Natural killer cell (primary cell): Measurements from ENCODE around the gene SFSWAP. TPM values are rescaled to one million over a fixed set of nuclear protein-coding genes. Genes with fewer than 3 reads are reported as not detected.
A peak's percentile ranks its signal among the peaks of the same experiment; 100 is the strongest.
"Not testable (repeated sequence)": the region's sequence is repeated elsewhere in the genome, so short reads cannot be mapped to it uniquely, and the experiment has no call there.

Experiments used
- ATAC-seq, 3 donors: fragments of 150-1000 bp in 2 of 3; fragments of 200-7000 bp in 1 of 3; cut with Tn5 transposase; 1 replicate in 1 of 3; 2 replicates in 2 of 3; pipeline ENCODE4 v1.10.0; 2021; ENCODE audit warnings: mild to moderate bottlenecking in 2 of 3, moderate library complexity in 2 of 3
- DNase-seq, 2 donors: peaks; one replicate each; pipeline versions ENCODE4 v3.0.0 to v3.0.0-alpha.2; 2013 to 2021; ENCODE audit warnings: mixed read lengths in 1 of 2
- H3K27ac ChIP-seq: one replicate; pipeline ENCODE4 v1.5.1; 2013; ENCODE audit warnings: mild to moderate bottlenecking, low read length
- H3K27me3 ChIP-seq: one replicate; pipeline ENCODE4 v1.6.1; 2013; ENCODE audit warnings: low read length; ENCODE audit not compliant: control insufficient read depth, insufficient read depth
- H3K36me3 ChIP-seq: one replicate; pipeline ENCODE4 v1.6.1; 2013; ENCODE audit warnings: low read length; ENCODE audit not compliant: control insufficient read depth, insufficient read depth
- H3K4me1 ChIP-seq: one replicate; pipeline ENCODE4 v1.6.1; 2013; ENCODE audit warnings: low read length; ENCODE audit not compliant: control insufficient read depth, insufficient read depth
- H3K4me3 ChIP-seq: one replicate; pipeline ENCODE4 v1.5.1; 2013; ENCODE audit warnings: low read length
- H3K9me3 ChIP-seq: one replicate; pipeline ENCODE4 v1.6.1; 2013; ENCODE audit warnings: low read length; ENCODE audit not compliant: control insufficient read depth, insufficient read depth
- H3K27ac Mint-ChIP-seq, 2 donors: one replicate each; pipeline ENCODE4 v1.8.0; 2022; ENCODE audit warnings: mild to moderate bottlenecking in 2 of 2, mixed read lengths in 2 of 2, moderate library complexity in 1 of 2
- H3K27me3 Mint-ChIP-seq, 2 donors: one replicate each; pipeline ENCODE4 v1.8.0; 2022; ENCODE audit warnings: low read depth in 2 of 2, mixed read lengths in 2 of 2
- H3K36me3 Mint-ChIP-seq: one replicate; pipeline ENCODE4 v1.8.0; 2022; ENCODE audit warnings: mixed read lengths
- H3K4me1 Mint-ChIP-seq, 2 donors: one replicate each; pipeline ENCODE4 v1.8.0; 2022; ENCODE audit warnings: mixed read lengths in 2 of 2
- H3K4me3 Mint-ChIP-seq: one replicate; pipeline ENCODE4 v1.8.0; 2022; ENCODE audit warnings: mild to moderate bottlenecking, moderate library complexity, mixed read lengths
- H3K9me3 Mint-ChIP-seq, 2 donors: one replicate each; pipeline ENCODE4 v1.8.0; 2022; ENCODE audit warnings: mixed read lengths in 2 of 2
- WGBS: methylation state at CpG from one replicate; pipeline ENCODE4 v1.1.7; 2013; ENCODE audit warnings: missing lambda C conversion rate; ENCODE audit not compliant: insufficient coverage; 5-methylcytosine and 5-hydroxymethylcytosine counted together
- intact Hi-C: fragments of 100-400 bp; cut with micrococcal nuclease; formaldehyde crosslinking; loops from one replicate; pipeline ENCODE4 v1.14.2; 2022
- total RNA-seq, 4 donors: library from RNA; stranded (reverse); fragments of 120-200 nt in 1 of 4; gene quantifications; one replicate each; pipeline versions ENCODE4 v1.2.3 to v1.2.4, GENCODE V29; 2013 to 2022
- TF ChIP-seq, protein P1 (sequence below): fragments of 200-600 bp; IDR thresholded peaks from one replicate; pipeline ENCODE4 v1.8.0; 2022; ENCODE audit warnings: antibody characterized with exemption

The SFSWAP gene
- total RNA-seq, 3 donors from 2014 or later (not counting 1 experiment from before 2014, with no cell fraction given) = 99.1 to 109 (median 102) TPM

DNA sequence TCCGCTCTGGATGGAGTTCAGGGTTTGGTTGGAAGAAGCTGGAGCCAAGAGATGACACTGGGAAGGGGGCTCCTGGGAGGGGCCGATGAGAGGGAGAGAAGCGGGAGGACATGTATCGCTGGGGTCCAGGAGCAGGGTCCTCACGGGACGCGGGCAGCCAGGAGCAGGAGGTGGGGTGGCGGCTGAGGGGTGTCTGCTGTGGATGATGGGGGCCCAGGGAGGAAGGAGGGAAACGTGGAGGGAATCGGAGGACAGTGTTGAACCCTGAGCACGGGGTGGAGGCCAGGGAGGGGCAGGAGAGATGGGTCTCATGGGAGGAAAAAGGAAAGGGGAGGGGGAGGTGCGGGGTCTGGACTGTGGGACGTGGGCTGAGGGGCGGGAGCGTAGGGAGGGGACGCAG lies 31.7 kb upstream of the SFSWAP start:
- intact Hi-C loops, ATAC-seq: not testable (repeated sequence)
- WGBS = 93% methylated on average over 1 of the region's 16 CpGs

DNA sequence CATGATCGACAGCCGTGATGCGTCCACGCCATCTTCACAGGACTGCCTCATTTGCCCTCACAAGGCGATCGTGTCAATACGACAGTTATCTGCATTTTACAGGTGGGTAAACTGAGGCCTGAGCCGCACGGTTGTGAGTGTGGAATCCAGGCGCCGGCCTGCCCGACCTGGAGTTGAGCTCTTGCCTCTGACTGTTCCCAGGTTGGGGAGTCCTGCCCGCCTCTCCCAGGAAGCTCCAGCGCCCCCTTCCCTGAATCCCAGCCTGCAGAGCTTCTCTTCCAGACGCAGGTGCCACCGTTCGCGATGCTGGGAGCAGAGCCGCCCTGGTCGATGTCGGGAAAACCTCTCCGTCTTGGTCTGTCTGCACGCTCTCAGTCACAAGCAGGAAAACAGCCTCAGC lies 31.1 kb upstream of the SFSWAP start:
- H3K27me3 Mint-ChIP-seq, ATAC-seq, H3K9me3 Mint-ChIP-seq, DNase-seq, H3K4me3 ChIP-seq, H3K36me3 Mint-ChIP-seq, H3K9me3 ChIP-seq, H3K4me3 Mint-ChIP-seq, H3K27me3 ChIP-seq, H3K36me3 ChIP-seq, H3K27ac Mint-ChIP-seq, intact Hi-C loops, H3K4me1 ChIP-seq, H3K27ac ChIP-seq: not testable (repeated sequence)
- 90% methylated on average over 6 of the region's 23 CpGs for WGBS
- H3K4me1 Mint-ChIP-seq = peaks cover 0 to 16% of the 10 kb centered on the region in 2 donors

More for the DNA sequence above, 31.7 kb upstream of the SFSWAP start:
- DNase-seq, H3K36me3 Mint-ChIP-seq, H3K27ac Mint-ChIP-seq, H3K9me3 Mint-ChIP-seq, H3K27ac ChIP-seq, H3K4me3 ChIP-seq, H3K4me1 ChIP-seq, H3K4me3 Mint-ChIP-seq, H3K27me3 Mint-ChIP-seq, H3K36me3 ChIP-seq, H3K9me3 ChIP-seq, H3K27me3 ChIP-seq: not testable (repeated sequence)
- H3K4me1 Mint-ChIP-seq = peaks cover 0 to 16% of the 10 kb centered on the region in 2 donors

DNA sequence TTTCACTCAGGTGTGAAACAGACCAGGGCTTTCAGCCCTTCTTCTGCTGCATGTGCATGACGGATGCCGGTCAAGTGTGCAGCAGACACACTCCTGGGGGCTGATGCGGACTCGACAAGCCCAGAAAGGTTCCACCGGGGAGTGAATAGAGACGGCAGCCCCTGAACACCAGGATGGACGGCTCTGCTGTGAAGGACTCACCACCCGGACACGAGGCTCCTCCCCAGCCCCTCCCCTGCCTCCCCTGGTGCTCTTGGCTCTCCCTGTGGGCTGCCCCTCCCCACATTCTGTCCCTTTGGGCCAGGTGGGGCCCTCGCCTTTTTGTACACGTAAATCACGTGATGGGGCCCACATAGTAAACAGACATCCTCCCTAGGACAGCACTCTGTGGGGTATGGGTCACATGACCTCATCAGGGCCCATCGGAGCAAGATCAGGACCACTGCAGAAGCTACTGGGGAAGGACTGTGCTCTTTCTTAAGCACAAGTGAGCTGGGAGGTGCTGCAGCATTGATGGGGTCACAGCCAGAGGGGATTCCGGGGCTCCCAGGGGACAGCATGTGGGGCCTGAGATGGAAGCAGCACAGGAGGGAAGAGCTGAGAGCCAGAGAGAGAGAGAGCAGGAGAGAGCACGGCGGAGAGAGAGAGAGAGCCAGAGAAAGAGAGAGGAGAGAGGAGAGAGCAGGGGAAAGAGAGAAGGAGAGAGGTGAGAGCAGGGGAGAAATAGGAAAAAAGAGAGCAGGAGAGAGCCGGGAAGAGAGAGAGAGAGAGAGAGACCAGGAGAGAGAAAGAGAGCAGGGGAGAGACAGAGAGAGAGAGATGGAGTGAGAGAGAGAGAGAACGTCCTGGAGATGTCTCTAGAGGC lies 30.3 kb upstream of the SFSWAP start:
- H3K4me3 ChIP-seq, H3K27me3 ChIP-seq, H3K27me3 Mint-ChIP-seq, H3K9me3 ChIP-seq, H3K36me3 Mint-ChIP-seq, H3K9me3 Mint-ChIP-seq, intact Hi-C loops, H3K27ac ChIP-seq, DNase-seq, H3K4me1 ChIP-seq, H3K4me3 Mint-ChIP-seq, ATAC-seq, H3K27ac Mint-ChIP-seq, H3K36me3 ChIP-seq: not testable (repeated sequence)
- H3K4me1 Mint-ChIP-seq = peaks cover 0 to 16% of the 10 kb centered on the region in 2 donors
- 94% methylated on average over 13 of the region's 18 CpGs for whole genome bisulfite sequencing

DNA sequence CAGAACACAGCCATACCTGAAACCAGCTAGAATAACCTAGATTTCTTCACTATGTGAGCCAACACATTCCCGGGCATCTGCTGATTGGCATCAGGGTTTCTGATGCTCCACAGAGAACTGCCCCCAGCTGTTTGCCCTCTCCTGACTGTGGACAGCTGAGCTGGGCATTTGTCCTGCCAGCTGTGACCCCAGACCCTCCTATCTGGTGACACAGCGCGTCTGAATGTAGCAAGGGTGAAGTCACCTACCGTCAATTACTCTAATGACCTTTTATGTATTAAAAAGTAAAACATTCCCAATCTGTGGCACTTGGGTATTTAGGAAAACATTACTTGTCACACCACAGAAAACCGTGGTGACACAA lies 29.7 kb upstream of the SFSWAP start:
- Histone ChIP-seq H3K27ac (no peak overlapping the region), H3K27me3 (no peaks in the 10 kb centered on the region), H3K36me3 (no peaks in the 10 kb centered on the region), H3K4me1 (peaks cover 3% of the 10 kb centered on the region), H3K9me3 (no peaks in the 10 kb centered on the region), H3K4me3 (no peak overlapping the region)
- Mint-ChIP-seq H3K27me3 (peaks cover 0 to 2% of the 10 kb centered on the region in 2 donors), H3K4me3 (no peak overlapping the region), H3K36me3 (no peaks in the 10 kb centered on the region), H3K9me3 (peaks cover 0 to 4% of the 10 kb centered on the region in 2 donors), H3K4me1 (peaks cover 0 to 16% of the 10 kb centered on the region in 2 donors), H3K27ac (no peak overlapping the region)
- TF ChIP-seq, protein P1, sequence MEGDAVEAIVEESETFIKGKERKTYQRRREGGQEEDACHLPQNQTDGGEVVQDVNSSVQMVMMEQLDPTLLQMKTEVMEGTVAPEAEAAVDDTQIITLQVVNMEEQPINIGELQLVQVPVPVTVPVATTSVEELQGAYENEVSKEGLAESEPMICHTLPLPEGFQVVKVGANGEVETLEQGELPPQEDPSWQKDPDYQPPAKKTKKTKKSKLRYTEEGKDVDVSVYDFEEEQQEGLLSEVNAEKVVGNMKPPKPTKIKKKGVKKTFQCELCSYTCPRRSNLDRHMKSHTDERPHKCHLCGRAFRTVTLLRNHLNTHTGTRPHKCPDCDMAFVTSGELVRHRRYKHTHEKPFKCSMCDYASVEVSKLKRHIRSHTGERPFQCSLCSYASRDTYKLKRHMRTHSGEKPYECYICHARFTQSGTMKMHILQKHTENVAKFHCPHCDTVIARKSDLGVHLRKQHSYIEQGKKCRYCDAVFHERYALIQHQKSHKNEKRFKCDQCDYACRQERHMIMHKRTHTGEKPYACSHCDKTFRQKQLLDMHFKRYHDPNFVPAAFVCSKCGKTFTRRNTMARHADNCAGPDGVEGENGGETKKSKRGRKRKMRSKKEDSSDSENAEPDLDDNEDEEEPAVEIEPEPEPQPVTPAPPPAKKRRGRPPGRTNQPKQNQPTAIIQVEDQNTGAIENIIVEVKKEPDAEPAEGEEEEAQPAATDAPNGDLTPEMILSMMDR = no peak
- 98% methylated on average over 4 of the region's 5 CpGs for WGBS
- ATAC-seq = no peak
- DNase-seq = no peak
- intact Hi-C loops = no loop called here

DNA sequence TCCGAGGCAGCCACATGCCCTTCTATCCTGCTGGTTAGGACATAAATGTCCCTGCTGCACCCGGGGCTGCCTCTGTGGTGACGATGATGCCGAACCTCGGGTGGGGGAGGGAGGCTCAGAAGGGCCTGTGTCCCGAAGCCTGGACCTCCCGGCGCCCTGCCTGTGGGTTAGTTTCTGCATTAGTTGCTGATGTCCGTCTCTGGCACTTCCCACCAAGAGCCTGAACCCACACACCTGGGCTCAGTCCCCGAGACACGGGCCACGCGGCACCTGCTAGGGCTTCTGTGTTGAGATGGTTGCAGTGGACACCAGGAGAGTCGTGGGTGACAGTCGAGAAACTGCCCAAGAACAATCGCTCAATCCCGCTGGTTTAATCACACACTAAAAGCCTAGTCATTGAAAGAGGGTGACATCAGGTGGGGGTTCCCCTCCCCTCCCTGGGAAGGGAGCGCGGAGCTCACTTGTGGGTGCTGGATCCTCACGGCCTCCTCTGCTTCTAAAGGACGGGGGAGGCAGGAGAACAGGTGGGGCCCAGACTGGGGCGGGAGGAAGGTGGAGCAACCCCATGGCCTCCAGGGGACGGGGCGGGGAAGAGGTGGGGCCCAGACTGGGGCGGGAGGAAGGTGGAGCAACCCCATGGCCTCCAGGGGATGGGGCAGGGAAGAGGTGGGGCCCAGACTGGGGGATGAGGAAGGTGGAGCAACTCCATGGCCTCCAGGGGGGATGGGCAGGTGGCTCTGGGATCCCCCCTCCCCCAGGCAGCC lies 29.0 kb upstream of the SFSWAP start:
- H3K4me3 Mint-ChIP-seq = not testable (repeated sequence)

More for the DNA sequence above, 29.0 kb upstream of the SFSWAP start:
- H3K9me3 ChIP-seq, H3K4me3 ChIP-seq, intact Hi-C loops, H3K9me3 Mint-ChIP-seq, H3K27me3 ChIP-seq, H3K27ac ChIP-seq, H3K36me3 ChIP-seq, H3K36me3 Mint-ChIP-seq, H3K4me1 ChIP-seq, H3K27me3 Mint-ChIP-seq: not testable (repeated sequence)
- Mint-ChIP-seq H3K27ac (peak overlapping the region in 1 of 2 donors; percentile 71), H3K4me1 (peaks cover 0 to 16% of the 10 kb centered on the region in 2 donors)
- peak in 1 of 2 donors; percentile 69 for DNase-seq
- ATAC-seq = peak; percentile 85 to 92 (median 87)
- 15% methylated on average over 12 of the region's 25 CpGs for WGBS
